CD4-positive, alpha-beta memory T cell (primary cell): Measurements from ENCODE around the gene SYTL3. TPM values are rescaled to one million over a fixed set of nuclear protein-coding genes. Genes with fewer than 3 reads are reported as not detected.
A peak's percentile ranks its signal among the peaks of the same experiment; 100 is the strongest.

Experiments
- CTCF ChIA-PET: fragments of 350-600 bp; sonication (Branson Sonifier 250); formaldehyde crosslinking; loops from one replicate; lab custom pipeline; 2021; ENCODE audit warnings: inconsistent platforms; ENCODE audit not compliant: partially characterized antibody; lab: Charles Lee
- POLR2A ChIA-PET: fragments of 350-600 bp; sonication (Branson Sonifier 250); formaldehyde crosslinking; loops from one replicate; lab custom pipeline; 2021; ENCODE audit not compliant: partially characterized antibody; lab: Charles Lee
- DNase-seq, 5 donors: peaks; one replicate each; pipeline versions ENCODE4 v3.0.0 to v3.0.0-alpha.2; 2020 to 2022; ENCODE audit warnings: mixed read lengths in 1 of 5
- H3K27ac ChIP-seq: one replicate; pipeline ENCODE4 v1.7.0; 2013; ENCODE audit warnings: low read depth, low read length
- H3K27me3 ChIP-seq: 2 replicates; pipeline ENCODE4 v1.7.0; 2013; ENCODE audit warnings: mild to moderate bottlenecking, low read length, moderate library complexity; ENCODE audit not compliant: insufficient read depth
- H3K36me3 ChIP-seq: 2 replicates; pipeline ENCODE4 v1.7.0; 2013; ENCODE audit warnings: mild to moderate bottlenecking, low read length, moderate library complexity; ENCODE audit not compliant: insufficient read depth
- H3K4me1 ChIP-seq: 2 replicates; pipeline ENCODE4 v1.7.0; 2013; ENCODE audit warnings: mild to moderate bottlenecking, low read length, moderate library complexity; ENCODE audit not compliant: insufficient read depth
- H3K4me3 ChIP-seq, 2 donors: one replicate each; pipeline ENCODE4 v1.7.0; 2013; ENCODE audit warnings: low read length in 2 of 2, mild to moderate bottlenecking in 1 of 2
- H3K9me3 ChIP-seq, 2 donors: one replicate each; pipeline ENCODE4 v1.7.0; 2013; ENCODE audit warnings: low read length in 2 of 2, control low read depth in 1 of 2; ENCODE audit not compliant: control insufficient read depth in 1 of 2
- H3K27ac Mint-ChIP-seq, 7 donors: one replicate each; pipeline ENCODE4 v1.8.0; 2020 to 2021; ENCODE audit warnings: mixed read lengths in 7 of 7, mild to moderate bottlenecking in 6 of 7, inconsistent platforms in 3 of 7, moderate library complexity in 3 of 7
- H3K27me3 Mint-ChIP-seq, 2 donors: one replicate each; pipeline ENCODE4 v1.8.0; 2020 to 2021; ENCODE audit warnings: mixed read lengths in 2 of 2
- H3K36me3 Mint-ChIP-seq, 2 donors: one replicate each; pipeline ENCODE4 v1.8.0; 2020 to 2021; ENCODE audit warnings: mixed read lengths in 2 of 2, inconsistent platforms in 1 of 2, mild to moderate bottlenecking in 1 of 2
- H3K4me1 Mint-ChIP-seq, 4 donors: one replicate each; pipeline ENCODE4 v1.8.0; 2020 to 2021; ENCODE audit warnings: mixed read lengths in 4 of 4, mild to moderate bottlenecking in 1 of 4
- H3K4me3 Mint-ChIP-seq, 8 donors: one replicate each; pipeline ENCODE4 v1.8.0; 2020 to 2021; ENCODE audit warnings: mixed read lengths in 8 of 8, mild to moderate bottlenecking in 7 of 8, moderate library complexity in 6 of 8, inconsistent platforms in 3 of 8
- H3K9me3 Mint-ChIP-seq, 8 donors: one replicate each; pipeline ENCODE4 v1.8.0; 2020 to 2021; ENCODE audit warnings: mixed read lengths in 8 of 8, mild to moderate bottlenecking in 5 of 8, inconsistent platforms in 3 of 8, moderate library complexity in 1 of 8
- intact Hi-C: fragments of 100-400 bp; cut with micrococcal nuclease; formaldehyde crosslinking; loops from one replicate; pipeline ENCODE4 v1.15.1; 2023
- polyA plus RNA-seq, 2 donors: library from polyadenylated mRNA; unstranded; fragments of 300-500 nt; fragmentation: Illumina TruSeq; gene quantifications; one replicate each; pipeline ENCODE4 v1.2.3, GENCODE V29; 2021
- total RNA-seq, 2 experiments: library from RNA; stranded (reverse); gene quantifications; one replicate each; pipeline ENCODE4 v1.2.3, GENCODE V29; 2021

Gene SYTL3
- total and polyA plus RNA-seq, 4 experiments from 2014 or later = 11.9 to 24.3 (median 17.8) TPM

DNA sequence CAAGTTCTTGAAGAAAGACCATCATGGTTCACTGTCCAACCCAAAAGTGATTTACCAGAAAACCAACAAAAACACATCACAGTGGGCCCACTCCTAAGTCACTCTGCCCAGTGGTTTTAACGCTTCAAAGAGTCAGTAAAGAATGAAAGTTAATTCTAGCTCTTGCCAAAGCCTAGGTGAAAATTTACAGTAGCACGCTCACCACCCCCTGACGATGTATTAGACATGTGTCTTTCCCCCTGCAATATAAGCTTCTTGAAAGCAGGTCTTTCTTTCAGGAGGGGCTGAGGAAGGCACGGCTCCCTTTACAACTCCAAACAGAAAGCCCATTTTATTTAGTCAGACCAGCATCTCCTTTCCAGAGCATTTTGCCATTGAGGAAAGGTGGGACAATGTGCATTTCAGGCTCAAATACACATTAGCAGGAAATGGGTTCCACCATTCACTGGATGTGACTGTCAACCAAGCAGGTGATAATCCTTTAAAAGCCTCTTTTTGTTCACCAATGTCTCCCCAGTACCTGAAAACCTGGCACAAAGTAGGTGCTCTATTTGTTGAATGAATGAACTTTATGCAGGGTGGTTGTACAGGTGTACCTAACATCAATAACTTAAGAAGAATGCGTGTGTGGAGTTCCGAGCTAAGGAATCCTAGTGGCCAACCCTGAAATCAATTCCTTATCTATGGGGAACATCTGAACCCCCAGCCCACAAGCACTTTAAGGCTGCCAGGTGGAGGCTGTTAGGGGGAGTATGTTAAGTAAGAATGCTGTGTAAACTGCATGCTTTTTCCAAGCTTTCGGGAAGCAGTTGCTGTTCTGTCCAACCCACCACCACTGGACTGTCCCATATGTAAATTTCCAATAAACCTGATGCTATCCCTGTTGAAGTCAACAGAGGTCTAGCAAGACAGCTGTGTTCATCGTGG lies 157.9 kb downstream of the SYTL3 start:
- Histone ChIP-seq H3K27ac (peak overlapping the region; percentile 3), H3K4me3 (no peak overlapping the region), H3K27me3 (no peaks in the 10 kb centered on the region), H3K9me3 (no peaks in the 10 kb centered on the region), H3K36me3 (peaks cover 16% of the 10 kb centered on the region), H3K4me1 (peaks cover 98% of the 10 kb centered on the region)
- Mint-ChIP-seq H3K36me3 (peaks cover 55 to 65% of the 10 kb centered on the region in 2 donors), H3K27ac (peak overlapping the region; percentile 81 to 96 (median 88)), H3K4me3 (peak overlapping the region; percentile 27 to 80 (median 46)), H3K9me3 (peaks cover 0 to 2% (median 0%) of the 10 kb centered on the region in 8 donors), H3K27me3 (no peaks in the 10 kb centered on the region), H3K4me1 (peaks cover 81 to 98% (median 90%) of the 10 kb centered on the region in 4 donors)
- intact Hi-C loops = no loop called here
- peak in 1 of 5 donors; percentile 13 for DNase-seq
- POLR2A ChIA-PET = interaction anchor here (0.5 to 5.3 kb wide), 13 partner anchors 8 to 255 kb away, joined by 3 to 58 read pairs (median 7); partner anchors contain the start of gene EZR
- CTCF ChIA-PET = interaction anchor here (1.1 to 2.0 kb wide), 5 partner anchors 12 to 163 kb away, joined by 3 to 7 read pairs (median 3); no protein-coding TSS in a partner anchor

- Histone ChIP-seq H3K4me1 (peaks cover 99% of the 10 kb centered on the region), H3K4me3 (no peak overlapping the region), H3K36me3 (peaks cover 17% of the 10 kb centered on the region), H3K27ac (peak overlapping the region; percentile 3), H3K27me3 (no peaks in the 10 kb centered on the region), H3K9me3 (no peaks in the 10 kb centered on the region)
- peaks cover 60 to 72% of the 10 kb centered on the region in 2 donors for H3K36me3 Mint-ChIP-seq
- H3K4me3 Mint-ChIP-seq = peak overlapping the region in 7 of 8 donors; percentile 45 to 80 (median 63)
- no peak for DNase-seq
- intact Hi-C loops = no loop called here
- POLR2A ChIA-PET = interaction anchor here (0.9 to 5.3 kb wide), 12 partner anchors 8 to 299 kb away, joined by 3 to 58 read pairs (median 9); partner anchors contain the start of gene EZR
- peaks cover 0 to 2% (median 0%) of the 10 kb centered on the region in 8 donors for H3K9me3 Mint-ChIP-seq
- CTCF ChIA-PET = interaction anchor here (1.1 to 2.0 kb wide), 6 partner anchors 12 to 164 kb away, joined by 3 to 7 read pairs (median 3); no protein-coding TSS in a partner anchor
- peak overlapping the region; percentile 81 to 96 (median 88) for H3K27ac Mint-ChIP-seq
- peaks cover 86 to 99% (median 93%) of the 10 kb centered on the region in 4 donors for H3K4me1 Mint-ChIP-seq
- no peaks in the 10 kb centered on the region for H3K27me3 Mint-ChIP-seq
Observed at GRCh38 chr6:158808442-158808833, 158.6 kb downstream of the SYTL3 start.

- Mint-ChIP-seq H3K9me3 (peaks cover 0 to 2% (median 0%) of the 10 kb centered on the region in 8 donors), H3K36me3 (peaks cover 65 to 74% of the 10 kb centered on the region in 2 donors), H3K27me3 (no peaks in the 10 kb centered on the region), H3K4me3 (peak overlapping the region; percentile 45 to 80 (median 64)), H3K27ac (peak overlapping the region; percentile 81 to 96 (median 88)), H3K4me1 (peaks cover 86 to 99% (median 92%) of the 10 kb centered on the region in 4 donors)
- intact Hi-C loops = loop anchor here (1.0 kb wide), 1 partner anchor 8 kb away; no protein-coding TSS in a partner anchor
- peaks cover 17% of the 10 kb centered on the region for H3K36me3 ChIP-seq
- POLR2A ChIA-PET = interaction anchor here (0.7 to 5.3 kb wide), 11 partner anchors 8 to 299 kb away, joined by 3 to 58 read pairs (median 11); partner anchors contain the start of gene EZR
- CTCF ChIA-PET = interaction anchor here (0.5 to 2.0 kb wide), 7 partner anchors 11 to 164 kb away, joined by 3 to 7 read pairs (median 3); no protein-coding TSS in a partner anchor
- peak overlapping the region; percentile 3 for H3K27ac ChIP-seq
- no peaks in the 10 kb centered on the region for H3K27me3 ChIP-seq
- DNase-seq = peak; percentile 56 to 72 (median 71)
- H3K9me3 ChIP-seq = no peaks in the 10 kb centered on the region
- H3K4me3 ChIP-seq = peak overlapping the region in 1 of 2 donors; percentile 10
- peaks cover 100% of the 10 kb centered on the region for H3K4me1 ChIP-seq
Observed at GRCh38 chr6:158808941-158809678, 159.3 kb downstream of the SYTL3 start.

DNA sequence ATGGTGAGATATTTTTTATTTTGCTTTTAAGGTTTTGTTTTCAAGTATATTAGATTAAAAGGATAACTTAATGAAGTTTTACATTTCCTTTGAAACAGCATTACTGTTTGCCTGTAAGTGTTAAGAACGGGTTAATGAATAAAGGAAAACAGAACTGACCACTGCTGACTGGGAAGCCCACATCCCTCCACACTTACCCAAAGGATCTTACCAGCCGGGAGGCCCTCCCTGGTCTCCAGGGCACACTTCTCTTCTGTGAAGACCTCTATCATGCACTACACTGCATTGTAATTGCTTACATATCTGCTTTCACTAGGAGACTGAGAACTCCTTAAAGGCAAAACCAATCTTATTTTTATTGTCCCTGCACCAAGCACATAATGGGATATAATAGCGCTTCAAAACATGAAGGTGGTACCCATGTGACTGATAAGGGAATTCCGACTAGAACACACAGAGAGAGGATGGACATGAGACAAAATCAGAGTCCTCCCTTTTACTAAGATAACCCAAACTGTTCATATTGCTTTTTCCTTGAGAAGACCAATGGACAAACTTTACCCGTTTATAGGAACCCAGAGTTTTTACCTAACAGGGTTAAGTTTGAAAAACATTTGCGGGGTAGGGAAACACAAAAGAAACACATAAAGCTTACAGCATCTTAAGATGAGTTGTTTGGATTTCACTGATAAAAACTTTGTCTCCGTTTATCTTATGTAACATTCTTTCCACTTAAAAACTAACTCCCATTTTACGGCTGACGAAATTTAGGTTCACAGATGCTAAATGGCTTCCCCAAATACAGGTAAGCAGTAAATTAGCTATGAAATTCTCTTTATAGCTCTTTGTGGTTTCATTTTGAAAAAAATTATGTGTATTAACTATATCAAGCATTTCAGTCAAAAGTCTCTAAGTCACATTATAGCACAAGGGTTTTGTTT lies 160.6 kb downstream of the SYTL3 start:
- Mint-ChIP-seq H3K9me3 (peaks cover 0 to 2% (median 0%) of the 10 kb centered on the region in 8 donors), H3K27me3 (no peaks in the 10 kb centered on the region), H3K27ac (peak overlapping the region; percentile 72 to 96 (median 89)), H3K4me3 (peak overlapping the region; percentile 9 to 57 (median 46)), H3K4me1 (peaks cover 89 to 99% (median 94%) of the 10 kb centered on the region in 4 donors), H3K36me3 (peaks cover 67 to 85% of the 10 kb centered on the region in 2 donors)
- Histone ChIP-seq H3K27ac (peak overlapping the region; percentile 12), H3K27me3 (no peaks in the 10 kb centered on the region), H3K4me1 (peaks cover 100% of the 10 kb centered on the region), H3K36me3 (peaks cover 17% of the 10 kb centered on the region), H3K9me3 (no peaks in the 10 kb centered on the region), H3K4me3 (no peak overlapping the region)
- peak in 1 of 5 donors; percentile 6 for DNase-seq
- CTCF ChIA-PET = interaction anchor here (0.8 to 2.1 kb wide), 7 partner anchors 10 to 103 kb away, joined by 3 to 6 read pairs (median 4); no protein-coding TSS in a partner anchor
- intact Hi-C loops = loop anchor here (2.0 kb wide), 1 partner anchor 18 kb away; no protein-coding TSS in a partner anchor
- POLR2A ChIA-PET = interaction anchor here (0.6 to 7.6 kb wide), 11 partner anchors 6 to 160 kb away, joined by 3 to 119 read pairs (median 27); partner anchors contain the start of gene EZR

- DNase-seq = peak in 1 of 5 donors; percentile 13
- peaks cover 61 to 90% of the 10 kb centered on the region in 2 donors for H3K36me3 Mint-ChIP-seq
- peaks cover 81 to 100% (median 89%) of the 10 kb centered on the region in 4 donors for H3K4me1 Mint-ChIP-seq
- ChIA-PET POLR2A (interaction anchor here (0.5 to 7.6 kb wide), 11 partner anchors 13 to 146 kb away, joined by 3 to 119 read pairs (median 6); no protein-coding TSS in a partner anchor), CTCF (interaction anchor here (1.0 to 2.1 kb wide), 5 partner anchors 18 to 292 kb away, joined by 3 to 6 read pairs (median 3); no protein-coding TSS in a partner anchor)
- peaks cover 16% of the 10 kb centered on the region for H3K36me3 ChIP-seq
- H3K27me3 Mint-ChIP-seq = no peaks in the 10 kb centered on the region
- no peaks in the 10 kb centered on the region for H3K9me3 Mint-ChIP-seq
- intact Hi-C loops = no loop called here
- H3K27ac Mint-ChIP-seq = peak overlapping the region; percentile 82 to 100 (median 99)
- H3K4me3 Mint-ChIP-seq = peak overlapping the region; percentile 57 to 98 (median 94)
- H3K4me3 ChIP-seq = peak overlapping the region in 1 of 2 donors; percentile 4
- peak overlapping the region; percentile 86 for H3K27ac ChIP-seq
- H3K9me3 ChIP-seq = no peaks in the 10 kb centered on the region
- no peaks in the 10 kb centered on the region for H3K27me3 ChIP-seq
- H3K4me1 ChIP-seq = peaks cover 93% of the 10 kb centered on the region
Observed at GRCh38 chr6:158812611-158813010, 162.8 kb downstream of the SYTL3 start.
